ENCODE measurements around the gene CAV1.

The CAV1 gene

DNA sequence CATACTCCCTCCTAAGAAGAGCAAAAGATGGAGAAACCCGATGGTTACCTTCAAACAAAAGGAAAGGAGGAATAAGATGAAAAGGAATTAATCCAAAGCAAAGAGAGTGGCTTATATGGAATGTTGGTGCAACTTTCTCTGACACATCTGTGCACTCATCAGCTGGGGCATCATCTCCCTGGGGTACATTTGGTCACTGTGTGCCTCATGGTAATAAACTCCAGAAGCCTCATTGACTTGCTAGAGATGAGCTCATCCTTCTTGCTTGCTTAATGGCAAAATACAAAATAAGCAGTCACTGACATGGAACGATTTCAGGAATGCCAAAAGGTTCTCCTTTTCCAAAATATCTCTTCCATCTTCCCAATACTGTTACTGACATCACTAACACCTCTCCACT is 22.5 kb downstream of the CAV1 start:
- H3K4me3 ChIP-seq (ENCODE audit: low read length, poor library complexity, severe bottlenecking) = no peak overlapping the region
- no peak overlapping the region for H3K9ac ChIP-seq (ENCODE audit: low read depth, low read length, poor library complexity, severe bottlenecking)
- H3K79me2 ChIP-seq (ENCODE audit: insufficient read depth, low read length) = no peaks in the 10 kb centered on the region
- no peaks in the 10 kb centered on the region for H3K36me3 ChIP-seq (ENCODE audit: insufficient read depth, low read length)
- no peak overlapping the region for H3K4me2 ChIP-seq (ENCODE audit: low read depth, low read length, poor library complexity, severe bottlenecking)
- H4K20me1 ChIP-seq (ENCODE audit: insufficient read depth, low read length, poor library complexity, severe bottlenecking) = no peaks in the 10 kb centered on the region
- H3K27me3 ChIP-seq (ENCODE audit: insufficient read depth, low read length, poor library complexity, severe bottlenecking) = no peaks in the 10 kb centered on the region
- no peak for TF ChIP-seq EZH2phosphoT487 (IDR thresholded peaks at IDR 0.05; ENCODE audit: borderline replicate concordance)
- no peaks in the 10 kb centered on the region for H3F3A ChIP-seq (ENCODE audit: low read depth)
- no peaks in the 10 kb centered on the region for H3K9me3 ChIP-seq (ENCODE audit: insufficient read depth, low read depth, low read length)
- H3K9me2 ChIP-seq (replicated peaks; ENCODE audit: low read depth, low read length) = no peaks in the 10 kb centered on the region
- H2AFZ ChIP-seq (ENCODE audit: low read length) = no peak overlapping the region
- no peaks in the 10 kb centered on the region for H3K4me1 ChIP-seq (ENCODE audit: insufficient read depth, low read length, poor library complexity, severe bottlenecking)

DNA sequence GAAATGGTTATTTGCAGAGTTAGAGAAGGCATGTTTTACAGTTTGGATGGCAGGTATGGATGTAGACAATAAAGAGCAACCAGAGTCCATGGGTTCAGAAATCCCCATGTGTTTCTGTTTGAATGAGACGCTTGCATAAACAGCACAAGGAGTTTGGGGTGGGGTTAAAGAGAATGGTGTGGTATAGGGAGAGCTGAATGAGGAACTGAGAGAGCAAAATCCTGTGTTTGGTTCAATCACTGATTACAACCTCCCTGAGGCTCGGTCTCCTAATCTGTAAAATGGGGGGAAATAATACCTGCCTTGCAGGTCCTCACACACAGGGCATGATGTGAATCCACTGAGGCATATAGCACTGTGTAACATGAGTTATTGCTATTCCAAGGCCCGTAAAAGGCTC is 23.7 kb downstream of the CAV1 start:
- Histone ChIP-seq H3K27me3 (ENCODE audit: insufficient read depth, low read length, poor library complexity, severe bottlenecking) (no peaks in the 10 kb centered on the region), H3K36me3 (ENCODE audit: insufficient read depth, low read length) (no peaks in the 10 kb centered on the region), H3K9ac (ENCODE audit: low read depth, low read length, poor library complexity, severe bottlenecking) (no peak overlapping the region), H2AFZ (ENCODE audit: low read length) (no peak overlapping the region), H3K79me2 (ENCODE audit: insufficient read depth, low read length) (no peaks in the 10 kb centered on the region), H3K4me1 (ENCODE audit: insufficient read depth, low read length, poor library complexity, severe bottlenecking) (no peaks in the 10 kb centered on the region), H3K4me2 (ENCODE audit: low read depth, low read length, poor library complexity, severe bottlenecking) (no peak overlapping the region), H3K9me2 (replicated peaks; ENCODE audit: low read depth, low read length) (no peaks in the 10 kb centered on the region), H3F3A (ENCODE audit: low read depth) (no peaks in the 10 kb centered on the region), H3K9me3 (ENCODE audit: insufficient read depth, low read depth, low read length) (no peaks in the 10 kb centered on the region), H4K20me1 (ENCODE audit: insufficient read depth, low read length, poor library complexity, severe bottlenecking) (no peaks in the 10 kb centered on the region), H3K4me3 (ENCODE audit: low read length, poor library complexity, severe bottlenecking) (no peak overlapping the region)
- TF ChIP-seq, protein P1, sequence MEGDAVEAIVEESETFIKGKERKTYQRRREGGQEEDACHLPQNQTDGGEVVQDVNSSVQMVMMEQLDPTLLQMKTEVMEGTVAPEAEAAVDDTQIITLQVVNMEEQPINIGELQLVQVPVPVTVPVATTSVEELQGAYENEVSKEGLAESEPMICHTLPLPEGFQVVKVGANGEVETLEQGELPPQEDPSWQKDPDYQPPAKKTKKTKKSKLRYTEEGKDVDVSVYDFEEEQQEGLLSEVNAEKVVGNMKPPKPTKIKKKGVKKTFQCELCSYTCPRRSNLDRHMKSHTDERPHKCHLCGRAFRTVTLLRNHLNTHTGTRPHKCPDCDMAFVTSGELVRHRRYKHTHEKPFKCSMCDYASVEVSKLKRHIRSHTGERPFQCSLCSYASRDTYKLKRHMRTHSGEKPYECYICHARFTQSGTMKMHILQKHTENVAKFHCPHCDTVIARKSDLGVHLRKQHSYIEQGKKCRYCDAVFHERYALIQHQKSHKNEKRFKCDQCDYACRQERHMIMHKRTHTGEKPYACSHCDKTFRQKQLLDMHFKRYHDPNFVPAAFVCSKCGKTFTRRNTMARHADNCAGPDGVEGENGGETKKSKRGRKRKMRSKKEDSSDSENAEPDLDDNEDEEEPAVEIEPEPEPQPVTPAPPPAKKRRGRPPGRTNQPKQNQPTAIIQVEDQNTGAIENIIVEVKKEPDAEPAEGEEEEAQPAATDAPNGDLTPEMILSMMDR (conservative IDR thresholded peaks at IDR 0.05; ENCODE audit: low read length) = no peak
- TF ChIP-seq EZH2phosphoT487 (IDR thresholded peaks at IDR 0.05; ENCODE audit: borderline replicate concordance) = no peak

DNA sequence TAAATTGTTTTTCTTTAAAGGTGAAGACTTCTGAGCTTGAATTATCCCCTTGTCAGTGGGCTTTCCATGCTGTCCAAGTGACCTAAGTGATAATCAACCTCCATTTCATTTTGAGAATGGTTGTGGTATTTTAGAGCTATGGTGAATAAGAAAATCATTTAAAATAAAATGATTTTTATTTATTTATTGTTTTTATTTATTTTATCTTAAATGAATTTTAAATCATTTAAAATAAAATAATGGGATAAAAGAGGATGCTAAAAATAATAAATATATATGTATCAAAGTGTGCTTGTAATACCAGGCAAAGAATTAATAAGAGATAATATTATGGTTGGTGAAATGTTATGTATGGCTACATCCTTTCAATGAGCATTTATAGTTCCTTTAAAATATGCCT is 24.5 kb downstream of the CAV1 start:
- Histone ChIP-seq H3K9me3 (ENCODE audit: insufficient read depth, low read depth, low read length) (no peaks in the 10 kb centered on the region), H3F3A (ENCODE audit: low read depth) (no peaks in the 10 kb centered on the region), H3K79me2 (ENCODE audit: insufficient read depth, low read length) (no peaks in the 10 kb centered on the region), H3K27me3 (ENCODE audit: insufficient read depth, low read length, poor library complexity, severe bottlenecking) (no peaks in the 10 kb centered on the region), H3K4me2 (ENCODE audit: low read depth, low read length, poor library complexity, severe bottlenecking) (no peak overlapping the region), H3K9ac (ENCODE audit: low read depth, low read length, poor library complexity, severe bottlenecking) (no peak overlapping the region), H2AFZ (ENCODE audit: low read length) (no peak overlapping the region), H3K36me3 (ENCODE audit: insufficient read depth, low read length) (no peaks in the 10 kb centered on the region), H3K4me1 (ENCODE audit: insufficient read depth, low read length, poor library complexity, severe bottlenecking) (no peaks in the 10 kb centered on the region), H3K4me3 (ENCODE audit: low read length, poor library complexity, severe bottlenecking) (no peak overlapping the region), H3K9me2 (replicated peaks; ENCODE audit: low read depth, low read length) (no peaks in the 10 kb centered on the region), H4K20me1 (ENCODE audit: insufficient read depth, low read length, poor library complexity, severe bottlenecking) (no peaks in the 10 kb centered on the region)
- TF ChIP-seq EZH2phosphoT487 (IDR thresholded peaks at IDR 0.05; ENCODE audit: borderline replicate concordance) = no peak
- TF ChIP-seq, protein P1 (conservative IDR thresholded peaks at IDR 0.05; ENCODE audit: low read length) = no peak

DNA sequence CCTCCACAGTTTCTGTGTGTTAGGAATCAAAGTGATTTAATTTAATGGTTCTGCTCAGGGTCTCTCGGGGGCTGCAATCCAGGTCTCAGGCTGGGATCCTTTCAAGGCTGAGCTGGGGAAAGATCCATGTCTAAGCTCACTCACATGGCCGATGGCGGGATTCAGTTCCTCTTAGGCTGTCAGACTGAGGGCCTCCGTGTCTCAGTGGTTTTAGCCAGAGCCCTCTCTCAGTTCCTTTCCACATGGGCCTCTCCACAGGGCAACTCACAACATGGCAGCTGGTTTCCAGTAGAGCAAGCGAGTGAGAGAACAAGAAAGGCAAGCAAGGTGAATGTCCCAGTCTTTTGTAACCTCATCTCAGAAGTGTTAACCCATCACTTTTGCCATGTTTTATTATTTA is 26.9 kb downstream of the CAV1 start:
- H3F3A ChIP-seq (ENCODE audit: low read depth) = no peaks in the 10 kb centered on the region
- H3K4me3 ChIP-seq (ENCODE audit: low read length, poor library complexity, severe bottlenecking) = no peak overlapping the region
- no peak overlapping the region for H3K9ac ChIP-seq (ENCODE audit: low read depth, low read length, poor library complexity, severe bottlenecking)
- H3K4me2 ChIP-seq (ENCODE audit: low read depth, low read length, poor library complexity, severe bottlenecking) = no peak overlapping the region
- no peaks in the 10 kb centered on the region for H3K79me2 ChIP-seq (ENCODE audit: insufficient read depth, low read length)
- H3K9me3 ChIP-seq (ENCODE audit: insufficient read depth, low read depth, low read length) = no peaks in the 10 kb centered on the region
- no peaks in the 10 kb centered on the region for H3K36me3 ChIP-seq (ENCODE audit: insufficient read depth, low read length)
- no peaks in the 10 kb centered on the region for H3K4me1 ChIP-seq (ENCODE audit: insufficient read depth, low read length, poor library complexity, severe bottlenecking)
- H3K27me3 ChIP-seq (ENCODE audit: insufficient read depth, low read length, poor library complexity, severe bottlenecking) = no peaks in the 10 kb centered on the region
- H3K9me2 ChIP-seq (replicated peaks; ENCODE audit: low read depth, low read length) = no peaks in the 10 kb centered on the region
- TF ChIP-seq, protein P1 (conservative IDR thresholded peaks at IDR 0.05; ENCODE audit: low read length) = no peak
- TF ChIP-seq EZH2phosphoT487 (IDR thresholded peaks at IDR 0.05; ENCODE audit: borderline replicate concordance) = no peak
- no peaks in the 10 kb centered on the region for H4K20me1 ChIP-seq (ENCODE audit: insufficient read depth, low read length, poor library complexity, severe bottlenecking)
- no peak overlapping the region for H2AFZ ChIP-seq (ENCODE audit: low read length)
